Heart right ventricle (tissue), 16 donors: ENCODE data around the gene STAM. TPM values are rescaled to one million over a fixed set of nuclear protein-coding genes. Genes with fewer than 3 reads are reported as not detected.

Experiments used
- ATAC-seq, 8 donors: fragments of 200-7000 bp; cut with Tn5 transposase; one replicate each; pipeline ENCODE4 v1.9.1; 2020; ENCODE audit warnings: mild to moderate bottlenecking in 8 of 8, moderate library complexity in 8 of 8, moderate number of reproducible peaks in 1 of 8
- DNase-seq, 2 donors: peaks; one replicate each; pipeline ENCODE4 v3.0.0-alpha.2; 2020
- H3K27ac ChIP-seq, 10 donors: fragments of 200-600 bp; sonication (generic) in 2 of 10; one replicate each; pipeline versions ENCODE4 v1.5.0 to v1.8.0; 2020 to 2022; ENCODE audit warnings: mild to moderate bottlenecking in 3 of 10
- H3K27me3 ChIP-seq, 7 donors: fragments of 200-600 bp; one replicate each; pipeline ENCODE4 v1.8.0; 2021 to 2022; ENCODE audit warnings: mild to moderate bottlenecking in 2 of 7
- H3K36me3 ChIP-seq, 9 donors: fragments of 200-600 bp; sonication (generic) in 1 of 9; one replicate each; pipeline versions ENCODE4 v1.5.0 to v1.8.0; 2020 to 2022; ENCODE audit warnings: mild to moderate bottlenecking in 2 of 9
- H3K4me1 ChIP-seq, 9 donors: fragments of 200-600 bp; sonication (generic) in 1 of 9; one replicate each; pipeline versions ENCODE4 v1.5.0 to v1.8.0; 2020 to 2022; ENCODE audit warnings: mild to moderate bottlenecking in 4 of 9
- H3K4me3 ChIP-seq, 10 donors: fragments of 200-600 bp; sonication (generic) in 2 of 10; one replicate each; pipeline versions ENCODE4 v1.5.0 to v1.8.0; 2020 to 2022; ENCODE audit warnings: mild to moderate bottlenecking in 7 of 10, moderate library complexity in 2 of 10
- H3K9me3 ChIP-seq, 11 donors: fragments of 200-600 bp in 10 of 11; sonication (generic) in 2 of 11; one replicate each; pipeline versions ENCODE4 v1.5.0 to v1.8.0; 2013 to 2022; ENCODE audit warnings: mild to moderate bottlenecking in 2 of 11, control low read depth in 1 of 11, moderate library complexity in 1 of 11
- CTCF ChIP-seq, 9 donors: fragments of 200-600 bp; sonication (generic) in 2 of 9; IDR thresholded peaks; one replicate each; pipeline versions ENCODE4 v1.5.0 to v1.8.0; 2021 to 2022; ENCODE audit warnings: antibody characterized with exemption in 9 of 9, mild to moderate bottlenecking in 5 of 9, moderate library complexity in 1 of 9
- WGBS, 2 donors: extraction: QIAGEN DNeasy Blood & Tissue Kit; methylation state at CpG; one replicate each; pipeline ENCODE4 v1.1.7; 2013; ENCODE audit warnings: inconsistent platforms in 1 of 2; 5-methylcytosine and 5-hydroxymethylcytosine counted together
- intact Hi-C, 10 donors: fragments of 100-400 bp; cut with DNase I; formaldehyde crosslinking; loops; one replicate each; pipeline versions ENCODE4 v1.11.1 to v1.14.2; 2022
- polyA plus RNA-seq, 2 donors: library from polyadenylated mRNA; stranded (reverse); fragments of 200-250 nt; gene quantifications; one replicate each; pipeline ENCODE4 v1.2.3, GENCODE V29; 2013
- total RNA-seq, 10 donors: library from RNA; stranded (reverse); fragmentation: NEBNext Ultra II Directional in 3 of 10; extraction: Animal tissue kit (Norgen Biotek cat#: 25700) in 3 of 10; gene quantifications; one replicate each; pipeline versions ENCODE4 v1.2.1 to v1.2.4, GENCODE V29; 2021 to 2023
- donor health status: Arrhythmogenic right ventricular cardiomyopathy.
- donor health status: ischemic (EF 13 %, LVEDD 7.1; RV severe dilation, severe dysfunction).
- donor health status: healthy with polysubstance abuse.
- donor health status: DM: no; HTN: yes; CAD: no.
- donor health status: DM: no; HTN: no; CAD: no.
- donor health status: ischemic (EF 25% LVEDD 6.9; RV normal size, moderate dysfunction).
- donor health status: ischemic (EF 25% LVEDD 5.7; RV mildly dilated, moderate dysfunction).
- donor health status: healthy.
- donor health status: DM: yes; HTN: yes; CAD: no.
- donor health status: Ischemic cardiomyopathy.
- donor health status: ischemic (EF 35%, LVEDD 5.7; RV mildly dilated, moderate dysfunction).
- donor health status: nonischemic (EF 11% LVEDD 7.7; RV severe dilation, severe dysfunction).
- donor health status: DM: yes; HTN: yes; CAD: no.
- donor health status: PGD.
- donor health status: ischemic (EF 29% LVEDD 5.4; RV normal size, mild dysfunction).
- donor health status: nonischemic (EF 23%, LVEDD 6.1; RV moderate dilation, normal function).

Gene STAM
- total and polyA plus RNA-seq, 12 donors = 9.9 to 43.5 (median 29.3) TPM

- intact Hi-C loops = no loop called here
- H3K9me3 ChIP-seq = no peaks in the 10 kb centered on the region
- no peak overlapping the region for H3K27ac ChIP-seq
- H3K4me1 ChIP-seq = peaks cover 0 to 10% (median 0%) of the 10 kb centered on the region in 9 donors
- WGBS, 2 donors = 84 to 89% methylated on average over 5 of the region's 5 CpGs
- H3K27me3 ChIP-seq = no peaks in the 10 kb centered on the region
- H3K4me3 ChIP-seq = no peak overlapping the region
- DNase-seq = no peak
- ATAC-seq = no peak
- TF ChIP-seq CTCF (IDR thresholded peaks at IDR 0.05) = no peak
- H3K36me3 ChIP-seq = peaks cover 0 to 100% (median 52%) of the 10 kb centered on the region in 9 donors
These were observed 65.5 kb downstream of the STAM start for GRCh38 chr10:17709492-17709891.

GRCh38 chr10:17710181-17710580, 66.2 kb downstream of the STAM start:
- no peak overlapping the region for H3K4me3 ChIP-seq
- peaks cover 0 to 100% (median 59%) of the 10 kb centered on the region in 9 donors for H3K36me3 ChIP-seq
- TF ChIP-seq CTCF (IDR thresholded peaks at IDR 0.05) = no peak
- H3K27me3 ChIP-seq = no peaks in the 10 kb centered on the region
- ATAC-seq (peak in 2 of 8 donors; percentile 40 to 42), DNase-seq (no peak)
- intact Hi-C loops = no loop called here
- H3K9me3 ChIP-seq = no peaks in the 10 kb centered on the region
- 65 to 67% methylated on average over 4 of the region's 4 CpGs for WGBS, 2 donors
- peaks cover 0 to 10% (median 0%) of the 10 kb centered on the region in 9 donors for H3K4me1 ChIP-seq
- H3K27ac ChIP-seq = no peak overlapping the region

- Histone ChIP-seq H3K4me3 (no peak overlapping the region), H3K36me3 (peaks cover 0 to 98% (median 46%) of the 10 kb centered on the region in 9 donors), H3K4me1 (peaks cover 0 to 10% (median 0%) of the 10 kb centered on the region in 9 donors), H3K27me3 (no peaks in the 10 kb centered on the region), H3K9me3 (no peaks in the 10 kb centered on the region), H3K27ac (no peak overlapping the region)
- intact Hi-C loops = no loop called here
- no peak for ATAC-seq
- 97% methylated on average over 5 of the region's 5 CpGs for WGBS, 2 donors
- no peak for DNase-seq
- no peak for TF ChIP-seq CTCF (IDR thresholded peaks at IDR 0.05)
These were observed 68.1 kb downstream of the STAM start for GRCh38 chr10:17712053-17712452.

- Histone ChIP-seq H3K36me3 (peaks cover 0 to 98% (median 45%) of the 10 kb centered on the region in 9 donors), H3K4me3 (peak overlapping the region in 8 of 10 donors; percentile 14 to 48 (median 43)), H3K27ac (peak overlapping the region in 5 of 10 donors; percentile 22 to 67 (median 42)), H3K4me1 (peaks cover 0 to 10% (median 0%) of the 10 kb centered on the region in 9 donors), H3K27me3 (no peaks in the 10 kb centered on the region), H3K9me3 (peaks cover 0 to 3% (median 0%) of the 10 kb centered on the region in 11 donors)
- whole genome bisulfite sequencing, 2 donors = 49 to 65% methylated on average over 18 of the region's 18 CpGs
- intact Hi-C loops = no loop called here
- peak in 6 of 8 donors; percentile 56 to 68 (median 60) for ATAC-seq
- no peak for DNase-seq
- TF ChIP-seq CTCF (IDR thresholded peaks at IDR 0.05) = no peak
These were observed 68.9 kb downstream of the STAM start for GRCh38 chr10:17712717-17713471.
